OCI-LY1 (cell line): ENCODE measurements around the gene GPBP1L1.

ENCODE experiments used
- CTCF ChIP-seq: fragments of 200-600 bp; sonication (generic), shearing (Covaris generic); IDR thresholded peaks from 2 replicates; pipeline ENCODE4 v1.5.1; 2017; ENCODE audit warnings: mild to moderate bottlenecking, antibody characterized with exemption, low read length, moderate library complexity, mixed read lengths
- EZH2 ChIP-seq: fragments of 200-600 bp; sonication (generic), shearing (Covaris generic); IDR thresholded peaks from 2 replicates; pipeline ENCODE4 v1.8.0; 2017; ENCODE audit warnings: borderline replicate concordance, mixed run types, mild to moderate bottlenecking, antibody characterized with exemption, low read length, moderate library complexity, mixed read lengths

- no peak for TF ChIP-seq CTCF
- TF ChIP-seq EZH2: no peak
Observed at GRCh38 chr1:45585496-45586075, 100.7 kb downstream of the GPBP1L1 start.
